GM19193 (cell line): Measurements from ENCODE around the gene USF2.

Source experiments
- POLR2A ChIP-seq: IDR thresholded peaks from 4 replicates; pipeline ENCODE4 v1.6.1; 2011; ENCODE audit not compliant: insufficient read depth, insufficient read length; ENCODE audit errors: extremely low read depth

The USF2 gene, protein sequence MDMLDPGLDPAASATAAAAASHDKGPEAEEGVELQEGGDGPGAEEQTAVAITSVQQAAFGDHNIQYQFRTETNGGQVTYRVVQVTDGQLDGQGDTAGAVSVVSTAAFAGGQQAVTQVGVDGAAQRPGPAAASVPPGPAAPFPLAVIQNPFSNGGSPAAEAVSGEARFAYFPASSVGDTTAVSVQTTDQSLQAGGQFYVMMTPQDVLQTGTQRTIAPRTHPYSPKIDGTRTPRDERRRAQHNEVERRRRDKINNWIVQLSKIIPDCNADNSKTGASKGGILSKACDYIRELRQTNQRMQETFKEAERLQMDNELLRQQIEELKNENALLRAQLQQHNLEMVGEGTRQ

DNA sequence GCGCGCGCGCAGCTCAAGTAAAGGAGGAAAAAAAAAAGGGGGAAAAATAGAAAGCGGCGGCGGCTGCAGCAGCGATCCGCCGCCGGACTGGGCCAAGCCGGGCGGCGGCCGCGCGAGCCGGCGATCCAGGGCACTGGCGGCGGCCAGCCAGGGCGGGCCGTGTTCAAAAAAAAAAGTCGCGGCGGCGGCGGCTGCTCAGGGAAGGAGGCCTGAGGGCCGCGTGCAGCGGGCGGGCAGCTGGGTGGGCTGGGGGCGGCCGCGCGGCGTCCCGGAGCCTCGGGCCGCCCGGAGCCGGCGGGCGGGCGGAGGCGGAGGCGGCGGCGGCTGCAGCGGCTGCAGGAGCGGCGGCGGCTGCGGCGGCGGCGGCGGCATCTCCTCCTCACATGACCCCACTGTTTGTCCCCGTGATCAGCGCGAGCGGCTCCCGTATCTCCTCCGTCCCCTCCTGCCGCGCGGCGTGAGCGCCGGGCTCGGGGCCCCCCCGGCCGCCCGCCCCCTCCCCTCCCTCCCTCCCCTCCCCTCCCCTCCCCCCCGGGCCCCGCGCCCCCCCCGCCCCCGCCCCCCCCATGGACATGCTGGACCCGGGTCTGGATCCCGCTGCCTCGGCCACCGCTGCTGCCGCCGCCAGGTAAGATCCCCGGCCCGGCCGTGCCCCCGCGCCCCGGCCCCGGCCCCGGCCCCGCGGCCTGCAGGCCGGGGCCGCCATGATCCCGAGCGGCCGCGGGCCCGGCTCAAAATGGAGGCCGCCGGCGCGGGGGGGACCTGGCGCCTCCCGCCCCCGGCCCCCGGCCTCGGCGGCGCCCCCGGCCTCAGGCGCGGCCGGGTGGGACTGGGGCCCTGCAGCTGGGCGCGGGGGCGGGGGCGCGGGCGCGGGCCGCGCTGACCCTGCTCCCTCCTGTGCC, at the start of gene USF2:
Gene USF2 (plus strand): TSS at position 427 of the 902 bp plus-strand sequence. CDS start 140 bp downstream, at position 567.
- no peak for TF ChIP-seq POLR2A

DNA sequence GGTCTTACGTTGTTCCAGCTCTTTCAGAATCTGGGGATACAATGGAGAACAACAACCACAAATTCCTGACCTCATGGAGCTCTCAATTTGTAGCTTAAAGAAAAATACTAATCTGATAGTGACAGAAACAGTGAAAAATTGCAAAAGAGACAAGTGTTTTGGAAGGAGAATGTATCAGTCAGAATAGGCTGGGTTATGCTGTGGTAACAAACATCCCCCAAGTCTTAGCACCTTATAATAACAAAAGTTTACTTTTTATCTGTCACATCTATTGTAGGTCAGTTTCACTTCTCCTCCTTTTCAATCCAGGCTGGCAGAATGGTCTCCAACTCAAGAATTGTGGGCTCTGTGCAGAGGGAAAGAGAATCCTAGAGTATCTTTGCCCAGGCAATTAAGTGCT, 49.8 kb upstream of the USF2 start:
- TF ChIP-seq POLR2A = no peak

DNA sequence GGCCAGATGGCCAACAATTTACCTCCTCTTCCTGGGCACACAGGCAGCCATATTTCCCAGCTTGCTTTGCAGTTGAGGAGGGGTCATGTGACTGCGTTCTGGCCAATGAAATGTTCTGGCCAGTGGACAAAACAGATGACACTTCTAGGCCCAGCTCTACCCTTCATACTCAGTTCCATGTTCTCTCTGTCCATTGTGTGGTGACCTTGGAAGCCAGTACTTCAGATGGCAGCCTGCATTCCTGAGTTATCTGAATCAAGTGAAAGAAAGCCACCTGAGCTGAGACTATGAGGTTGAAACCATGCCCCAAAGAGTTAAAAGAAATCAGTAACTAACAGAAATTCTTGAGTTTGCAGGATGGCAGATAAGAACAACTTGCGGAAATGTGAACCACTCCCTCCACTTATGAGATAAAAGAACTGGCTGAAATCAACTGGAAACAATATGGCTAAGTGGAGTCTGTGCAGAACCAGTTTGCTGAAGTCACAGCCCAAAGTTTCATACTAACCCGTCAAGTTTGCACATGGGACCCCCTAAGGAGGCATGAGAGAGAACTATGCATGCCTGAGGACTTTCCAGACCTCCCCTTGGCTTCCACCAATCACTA, 48.3 kb upstream of the USF2 start:
- TF ChIP-seq POLR2A = no peak

DNA sequence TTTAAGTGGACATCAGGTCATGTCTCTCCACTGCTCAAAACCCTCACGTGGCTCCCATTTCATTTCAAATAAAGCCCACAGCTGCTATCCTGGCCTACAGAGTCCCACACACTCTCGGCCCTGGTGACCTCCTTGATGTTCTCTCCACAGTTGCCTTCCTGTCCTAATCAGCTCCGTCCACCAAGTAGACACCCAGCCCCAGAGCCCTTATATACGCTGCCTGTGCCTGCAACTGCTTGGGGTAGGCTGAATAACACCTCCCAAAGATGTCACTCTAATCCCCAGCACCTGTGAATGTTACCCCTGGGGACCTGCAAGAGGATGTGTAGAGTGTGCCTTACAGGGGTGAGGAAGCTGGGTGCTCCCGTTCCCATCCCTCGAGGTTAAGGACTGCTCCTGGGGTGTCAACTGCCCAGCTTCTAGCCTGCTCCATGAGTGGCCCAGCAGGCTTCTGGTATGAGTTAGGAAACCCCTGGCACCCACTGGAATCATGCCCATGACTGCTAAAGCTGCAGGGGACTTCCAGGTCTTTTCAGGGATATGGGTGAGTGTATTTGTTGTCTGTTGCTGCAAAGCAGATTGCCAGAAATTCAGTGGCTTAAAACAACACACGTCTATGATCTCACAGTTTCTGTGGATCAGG, 46.3 kb upstream of the USF2 start:
- TF ChIP-seq POLR2A = no peak

DNA sequence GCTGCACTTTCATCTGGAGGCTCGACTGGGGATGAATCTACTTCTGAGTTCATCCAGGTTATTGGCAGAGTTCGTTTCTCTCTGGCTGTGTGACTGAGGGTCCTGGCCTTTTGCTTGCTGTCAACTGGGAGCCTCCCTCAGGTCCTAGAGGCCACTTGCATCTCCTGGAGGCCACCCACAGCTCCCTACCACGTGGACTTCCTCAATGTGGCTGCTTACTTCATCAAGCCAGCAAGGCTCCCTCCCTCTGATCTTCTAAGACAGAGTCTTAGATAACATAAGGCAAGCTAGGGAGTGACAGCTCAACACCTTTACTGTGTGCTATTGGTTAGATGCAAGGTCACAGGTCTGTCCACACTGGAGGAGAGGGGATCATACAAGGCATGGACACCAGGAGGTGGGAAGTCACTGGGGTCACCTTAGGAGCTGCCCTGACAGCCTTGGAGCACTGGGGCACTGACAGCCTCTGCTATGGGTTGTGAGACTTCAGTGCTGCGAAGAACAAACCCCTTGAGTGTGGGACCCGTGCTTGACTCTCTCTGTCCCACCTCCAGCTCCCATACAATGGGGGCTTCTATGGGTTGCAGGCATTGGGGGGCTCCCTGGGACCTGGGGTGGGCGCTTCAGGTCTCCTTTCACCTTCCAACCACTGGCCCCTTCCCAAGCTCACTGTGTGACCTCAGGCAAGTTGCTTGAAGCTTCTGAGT, 45.5 kb upstream of the USF2 start:
- no peak for TF ChIP-seq POLR2A

DNA sequence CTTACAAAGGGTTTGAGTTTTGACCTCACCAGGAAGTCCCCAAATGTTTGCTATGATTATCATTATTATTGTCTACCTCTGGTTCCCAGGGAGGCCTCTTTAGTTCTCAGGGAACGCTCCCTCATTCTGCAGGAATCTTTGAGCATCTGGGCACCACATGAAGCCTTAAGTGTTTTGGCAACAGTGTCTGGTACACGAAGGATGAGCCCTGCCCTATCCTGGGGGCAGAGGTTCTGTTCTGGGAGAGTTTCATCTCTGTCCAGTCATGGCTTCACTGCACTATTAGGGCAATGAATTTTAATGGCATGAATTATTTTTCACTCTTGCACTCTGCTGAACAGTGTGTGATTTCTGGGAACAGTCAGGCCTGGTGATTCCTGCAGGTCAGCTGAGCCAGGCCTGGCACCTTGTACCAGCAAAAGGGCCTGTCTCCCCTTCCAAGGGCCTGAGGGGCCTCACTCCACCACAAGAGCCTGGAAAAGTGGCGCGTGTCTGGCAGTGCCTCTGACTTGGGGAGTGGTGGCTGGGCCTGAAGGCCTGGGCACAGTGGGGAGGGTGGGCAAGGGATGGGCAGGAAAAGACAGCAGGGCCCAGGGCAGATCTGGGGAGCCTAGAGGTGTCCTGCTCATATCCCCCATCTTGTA, 44.8 kb upstream of the USF2 start:
- no peak for TF ChIP-seq POLR2A

DNA sequence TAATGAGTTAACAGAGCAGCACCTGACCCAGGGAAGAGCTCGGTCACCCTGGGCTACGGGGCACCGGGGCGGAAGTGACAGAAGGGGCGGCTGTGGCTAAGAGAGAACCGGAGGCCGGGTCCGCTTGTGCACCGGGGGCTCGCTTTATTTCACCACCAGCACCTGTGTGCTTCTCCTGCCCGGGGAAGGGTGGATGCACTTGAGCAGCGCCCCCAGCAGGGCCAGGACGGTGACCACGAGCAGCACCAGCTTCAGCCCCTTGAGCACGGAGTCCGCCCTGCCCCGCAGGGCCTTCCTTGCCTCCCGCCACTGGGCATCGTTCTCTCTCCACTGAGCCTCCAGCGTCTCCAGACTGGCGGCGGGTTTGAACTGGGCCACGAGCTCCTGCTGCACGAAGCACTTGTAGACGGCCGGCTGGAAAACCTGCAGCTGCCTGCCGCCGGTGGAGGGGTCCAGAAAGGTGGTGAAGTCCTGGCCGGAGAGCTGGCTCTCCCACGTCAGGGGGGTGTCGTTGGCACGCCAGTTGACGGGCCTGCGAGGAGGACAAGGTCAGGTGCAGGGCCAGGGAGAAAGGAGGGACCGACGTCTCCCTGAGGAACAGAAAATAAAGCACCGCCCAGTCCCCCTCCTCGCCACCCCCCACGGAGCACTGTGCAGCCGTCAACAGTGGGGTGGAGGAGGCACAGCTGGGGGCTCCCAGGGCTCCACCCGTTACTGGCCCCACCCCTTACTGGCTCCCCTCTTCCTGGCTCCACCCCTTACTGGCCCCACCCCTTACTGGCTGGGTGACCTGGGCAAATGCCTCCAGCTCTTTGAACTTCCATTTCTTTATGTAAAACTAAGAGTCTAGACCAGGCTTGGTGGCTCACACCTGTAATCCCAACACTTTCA, 43.8 kb upstream of the USF2 start:
- no peak for TF ChIP-seq POLR2A

DNA sequence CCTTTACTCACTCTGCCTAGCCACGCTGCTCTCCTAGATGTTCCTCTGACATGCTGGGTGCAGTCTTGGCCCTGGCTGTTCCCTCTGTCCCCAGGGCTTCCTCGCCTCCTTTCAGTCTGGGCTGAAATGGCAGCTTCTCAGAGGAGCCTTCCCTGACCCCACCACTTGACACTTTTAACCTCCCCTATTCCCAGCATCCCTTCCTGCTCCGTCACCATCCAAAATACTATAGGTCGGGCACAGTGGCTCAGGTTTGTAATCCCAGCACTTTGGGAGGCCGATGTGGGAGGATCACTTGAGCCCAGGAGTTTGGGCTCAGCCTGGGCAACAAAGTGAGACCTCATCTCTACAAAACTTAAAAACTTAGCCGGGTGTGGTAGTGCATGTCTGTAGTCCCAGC, 42.8 kb upstream of the USF2 start:
- no peak for TF ChIP-seq POLR2A

DNA sequence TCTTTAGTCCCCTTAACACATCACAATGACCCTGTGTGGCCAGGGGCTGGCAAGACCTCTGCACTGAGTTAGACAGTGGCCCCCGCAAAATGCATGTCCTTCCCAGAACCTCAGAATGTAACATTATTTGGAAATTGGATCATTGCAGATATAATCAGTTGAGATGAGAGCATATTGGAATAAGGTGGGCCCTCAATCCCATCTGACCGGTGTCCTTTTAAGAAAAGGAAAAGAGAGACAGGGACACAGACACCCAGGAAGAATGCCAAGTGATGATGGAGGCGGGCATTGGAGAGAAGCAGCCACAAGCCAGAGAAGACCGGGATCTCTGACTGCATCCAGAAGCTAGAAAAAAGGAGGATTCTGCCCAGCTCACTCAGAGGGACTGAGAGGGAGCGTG, 42.0 kb upstream of the USF2 start:
- TF ChIP-seq POLR2A = no peak

DNA sequence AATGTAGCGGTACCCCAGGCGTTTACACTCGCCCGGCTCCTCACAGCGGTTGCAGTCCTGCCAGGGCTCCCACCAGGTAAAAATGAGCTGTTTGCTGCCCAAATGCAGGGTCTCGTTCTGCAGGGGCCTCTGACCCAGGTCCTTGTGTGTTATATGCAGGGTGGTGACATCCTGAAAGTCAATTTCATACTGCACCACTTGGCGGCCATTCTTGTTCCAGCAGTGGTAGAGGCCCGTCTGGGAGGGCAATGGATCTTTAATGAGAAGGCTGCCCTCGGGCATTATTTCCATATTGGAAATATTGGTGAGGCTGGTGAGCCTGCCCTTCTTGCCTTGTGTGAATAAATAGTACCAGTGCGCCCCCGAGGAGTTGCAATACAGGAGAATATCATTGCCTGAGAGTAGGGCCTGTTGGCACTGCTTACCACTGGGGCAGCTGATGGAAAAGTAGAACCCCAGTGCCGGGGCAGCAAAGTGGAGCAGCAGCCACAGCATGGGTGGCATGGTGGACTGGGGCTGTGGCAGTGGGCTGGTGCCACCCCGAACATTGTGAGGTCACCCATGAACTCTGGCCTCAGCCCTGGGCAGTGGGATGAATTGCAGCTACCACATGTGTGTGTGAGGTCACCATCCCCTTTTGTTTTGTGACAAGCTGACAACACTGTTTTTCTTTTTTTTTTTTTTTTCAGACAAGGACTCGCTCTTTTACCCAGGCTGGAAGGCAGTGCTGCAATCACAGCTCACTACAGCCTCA, 40.4 kb upstream of the USF2 start, which contains the start of gene FAM187B:
Gene FAM187B (minus strand): TSS at position 563 of the 754 bp plus-strand sequence. CDS start 59 bp downstream, at position 504.
- TF ChIP-seq POLR2A = no peak

DNA sequence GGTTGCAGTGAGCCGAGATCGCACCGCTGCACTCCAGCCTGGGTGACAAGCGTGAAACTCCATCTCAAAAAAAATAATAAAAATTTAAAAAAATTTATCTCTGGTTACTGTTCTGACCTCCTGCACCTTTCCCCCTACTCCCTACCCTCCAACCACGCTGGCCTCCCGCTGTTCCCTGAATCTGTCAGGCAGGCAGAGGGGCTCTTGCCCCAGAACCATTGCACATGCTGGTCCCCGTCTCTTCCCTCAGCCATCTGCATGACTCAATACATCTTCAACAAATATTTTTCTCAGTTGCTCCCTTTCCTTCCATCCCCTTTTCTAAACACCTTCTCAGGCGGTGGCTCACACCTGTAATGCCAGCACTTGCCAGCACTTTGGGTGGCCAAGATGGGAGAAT, 39.2 kb upstream of the USF2 start:
- no peak for TF ChIP-seq POLR2A

DNA sequence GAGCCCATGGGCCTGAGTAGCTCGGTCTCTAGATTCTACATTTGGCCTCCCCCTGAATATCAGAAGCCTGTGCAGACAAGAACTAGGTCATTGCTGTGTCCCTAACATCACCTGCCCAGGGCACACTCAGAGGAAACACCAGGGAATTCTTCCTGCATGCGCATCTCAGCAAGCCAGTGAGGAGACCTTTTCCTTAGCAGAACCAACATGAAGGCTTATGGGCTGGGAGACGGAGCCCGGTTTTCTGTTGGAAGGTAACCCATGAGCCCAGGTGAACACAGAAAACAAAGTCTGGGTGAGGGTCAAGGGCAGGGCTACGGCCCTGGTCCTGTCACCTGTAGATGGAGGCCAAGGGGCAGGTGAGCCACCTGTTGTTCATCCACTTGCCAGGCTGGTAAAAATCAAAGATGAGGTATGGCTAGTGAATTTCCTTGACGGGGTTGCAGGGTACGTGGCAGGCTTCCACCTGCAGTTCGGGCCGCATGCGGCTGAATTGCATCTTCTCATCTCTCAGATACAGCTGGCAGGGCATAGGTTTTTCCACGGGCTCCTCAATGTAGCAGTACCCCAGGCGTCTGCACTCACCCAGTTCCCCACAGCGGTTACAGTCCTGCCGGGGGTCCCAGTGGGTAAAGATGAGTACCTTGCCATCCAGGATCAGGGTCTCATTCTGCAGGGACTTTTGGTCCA, 36.7 kb upstream of the USF2 start:
- no peak for TF ChIP-seq POLR2A

DNA sequence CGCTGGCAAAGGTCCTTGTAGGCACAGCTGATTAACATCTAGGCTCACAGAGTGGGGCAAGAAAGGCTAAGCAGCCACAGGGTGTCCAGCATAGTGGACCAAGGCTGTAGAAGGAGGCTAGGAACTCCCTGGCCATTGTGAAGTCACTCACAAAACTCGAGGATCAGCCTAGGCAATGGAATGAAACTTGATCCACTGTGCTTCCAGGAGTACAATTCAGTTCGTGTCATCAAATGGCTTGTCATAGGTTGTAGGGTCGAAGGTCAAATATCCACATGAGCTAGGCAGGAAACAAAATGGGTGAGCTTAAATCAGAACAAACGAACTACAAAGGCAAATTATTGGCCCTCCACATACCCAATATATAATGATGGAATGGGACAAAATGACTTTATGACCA, 35.9 kb upstream of the USF2 start:
- no peak for TF ChIP-seq POLR2A
